HEK293 (cell line): ENCODE data around the gene SPEF1.

Source experiments
- CTCF ChIA-PET: fragments of 350-600 bp; formaldehyde crosslinking; extraction: SDS; loops from one replicate; lab custom pipeline; 2021; ENCODE audit warnings: antibody characterized with exemption; lab: Yijun Ruan, JAX
- POLR2A ChIA-PET: fragments of 300-600 bp; formaldehyde crosslinking; extraction: SDS; loops from one replicate; lab custom pipeline; 2020; ENCODE audit warnings: antibody characterized with exemption, inconsistent platforms; lab: Yijun Ruan, JAX
- H3K27ac ChIP-seq: fragments of 200-500 bp; sonication (Bioruptor generic); 2 replicates; pipeline ENCODE4 v1.5.1; 2014; ENCODE audit warnings: low read depth, low read length, control low read depth, inconsistent platforms; ENCODE audit errors: extremely low read depth
- H3K36me3 ChIP-seq, 2 experiments: fragments of 200-500 bp in 1 of 2; sonication (Bioruptor generic) in 1 of 2; 1 replicate in 1 of 2; 2 replicates in 1 of 2; pipeline ENCODE4 v1.5.1; 2014 to 2017; ENCODE audit warnings: inconsistent platforms in 2 of 2, low read length in 2 of 2; ENCODE audit not compliant: control insufficient read depth in 2 of 2, insufficient read depth in 1 of 2
- H3K4me1 ChIP-seq: fragments of 200-500 bp; sonication (Bioruptor generic); 2 replicates; pipeline ENCODE4 v1.5.1; 2014; ENCODE audit warnings: mild to moderate bottlenecking, low read length, inconsistent platforms; ENCODE audit not compliant: control insufficient read depth, insufficient read depth
- H3K4me3 ChIP-seq: 2 replicates; pipeline ENCODE4 v1.5.1; 2011; ENCODE audit warnings: low read depth, mild to moderate bottlenecking, control low read depth, low read length, moderate library complexity
- H3K9me3 ChIP-seq: fragments of 200-500 bp; sonication (Bioruptor generic); 2 replicates; pipeline ENCODE4 v1.5.1; 2014; ENCODE audit warnings: low read depth, low read length, inconsistent platforms; ENCODE audit not compliant: control insufficient read depth, insufficient read depth
- KLF7 ChIP-seq: fragments of 450-650 bp; formaldehyde crosslinking; IDR thresholded peaks from 2 replicates; pipeline ENCODE4 v1.5.1; 2016; ENCODE audit warnings: missing biosample characterization, missing genetic modification characterization, borderline replicate concordance
- MYNN ChIP-seq: fragments of 450-650 bp; formaldehyde crosslinking; IDR thresholded peaks from 2 replicates; pipeline ENCODE4 v1.5.1; 2016; ENCODE audit warnings: missing biosample characterization, missing genetic modification characterization, borderline replicate concordance
- OVOL3 ChIP-seq: fragments of 450-650 bp; formaldehyde crosslinking; IDR thresholded peaks from 2 replicates; pipeline ENCODE4 v1.5.1; 2016; ENCODE audit warnings: missing biosample characterization, missing genetic modification characterization
- SCRT2 ChIP-seq: fragments of 450-650 bp; formaldehyde crosslinking; IDR thresholded peaks from 2 replicates; pipeline ENCODE4 v1.5.1; 2016; ENCODE audit warnings: missing biosample characterization, missing genetic modification characterization
- ZFP41 ChIP-seq: fragments of 450-650 bp; formaldehyde crosslinking; IDR thresholded peaks from 2 replicates; pipeline ENCODE4 v1.5.1; 2016; ENCODE audit warnings: missing biosample characterization, missing genetic modification characterization, borderline replicate concordance
- ZIC2 ChIP-seq: fragments of 450-650 bp; formaldehyde crosslinking; IDR thresholded peaks from 2 replicates; pipeline ENCODE4 v1.5.1; 2016; ENCODE audit warnings: missing biosample characterization, missing genetic modification characterization
- ZNF132 ChIP-seq: fragments of 450-650 bp; formaldehyde crosslinking; IDR thresholded peaks from 2 replicates; pipeline ENCODE4 v1.5.1; 2017; ENCODE audit warnings: missing biosample characterization, missing genetic modification characterization, borderline replicate concordance
- ZNF560 ChIP-seq: fragments of 450-650 bp; formaldehyde crosslinking; IDR thresholded peaks from 2 replicates; pipeline ENCODE4 v1.5.1; 2017; ENCODE audit warnings: missing biosample characterization, missing genetic modification characterization, borderline replicate concordance
- ZNF621 ChIP-seq: fragments of 450-650 bp; formaldehyde crosslinking; IDR thresholded peaks from 2 replicates; pipeline ENCODE4 v1.5.1; 2017; ENCODE audit warnings: missing biosample characterization, missing genetic modification characterization
- ZNF629 ChIP-seq: fragments of 450-650 bp; formaldehyde crosslinking; IDR thresholded peaks from 2 replicates; pipeline ENCODE4 v1.5.1; 2017; ENCODE audit warnings: missing biosample characterization, missing genetic modification characterization
- ZNF768 ChIP-seq: fragments of 450-650 bp; formaldehyde crosslinking; IDR thresholded peaks from 2 replicates; pipeline ENCODE4 v1.5.1; 2018; ENCODE audit warnings: missing biosample characterization, mild to moderate bottlenecking, missing genetic modification characterization
- TF ChIP-seq, protein P1 (sequence below): fragments of 450-650 bp; formaldehyde crosslinking; IDR thresholded peaks from 2 replicates; pipeline ENCODE4 v1.5.1; 2016; ENCODE audit warnings: missing biosample characterization, missing genetic modification characterization
- TF ChIP-seq, protein P2 (sequence below): fragments of 450-650 bp; formaldehyde crosslinking; IDR thresholded peaks from 2 replicates; pipeline ENCODE4 v1.5.1; 2016; ENCODE audit warnings: missing biosample characterization, missing genetic modification characterization, borderline replicate concordance
- TF ChIP-seq, protein P3 (sequence below): fragments of 450-650 bp; formaldehyde crosslinking; conservative IDR thresholded peaks from 2 replicates; pipeline ENCODE4 v1.5.1; 2016; ENCODE audit warnings: low read depth, missing biosample characterization, missing genetic modification characterization

Gene SPEF1

DNA sequence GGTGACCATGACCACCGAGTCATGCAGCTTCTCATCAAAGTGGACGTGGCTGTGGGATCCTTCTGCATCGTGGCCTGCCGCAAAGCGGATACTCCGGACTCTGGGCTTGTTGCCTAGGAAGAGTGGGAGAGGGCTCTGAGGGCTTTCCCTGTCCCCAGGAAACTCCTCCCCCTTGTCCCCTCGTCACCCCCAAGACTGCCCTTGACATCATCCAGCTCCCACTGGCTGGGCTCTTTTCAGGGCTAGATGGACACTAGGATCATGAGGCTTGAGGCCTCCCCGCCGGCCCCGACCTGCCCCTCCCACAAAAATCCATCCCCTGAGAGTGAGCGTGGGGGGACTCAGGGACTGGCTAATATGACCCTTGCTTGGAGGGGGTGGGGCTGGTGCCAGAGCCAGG is 22.7 kb downstream of the SPEF1 start (continued):
- TF ChIP-seq, protein P1, sequence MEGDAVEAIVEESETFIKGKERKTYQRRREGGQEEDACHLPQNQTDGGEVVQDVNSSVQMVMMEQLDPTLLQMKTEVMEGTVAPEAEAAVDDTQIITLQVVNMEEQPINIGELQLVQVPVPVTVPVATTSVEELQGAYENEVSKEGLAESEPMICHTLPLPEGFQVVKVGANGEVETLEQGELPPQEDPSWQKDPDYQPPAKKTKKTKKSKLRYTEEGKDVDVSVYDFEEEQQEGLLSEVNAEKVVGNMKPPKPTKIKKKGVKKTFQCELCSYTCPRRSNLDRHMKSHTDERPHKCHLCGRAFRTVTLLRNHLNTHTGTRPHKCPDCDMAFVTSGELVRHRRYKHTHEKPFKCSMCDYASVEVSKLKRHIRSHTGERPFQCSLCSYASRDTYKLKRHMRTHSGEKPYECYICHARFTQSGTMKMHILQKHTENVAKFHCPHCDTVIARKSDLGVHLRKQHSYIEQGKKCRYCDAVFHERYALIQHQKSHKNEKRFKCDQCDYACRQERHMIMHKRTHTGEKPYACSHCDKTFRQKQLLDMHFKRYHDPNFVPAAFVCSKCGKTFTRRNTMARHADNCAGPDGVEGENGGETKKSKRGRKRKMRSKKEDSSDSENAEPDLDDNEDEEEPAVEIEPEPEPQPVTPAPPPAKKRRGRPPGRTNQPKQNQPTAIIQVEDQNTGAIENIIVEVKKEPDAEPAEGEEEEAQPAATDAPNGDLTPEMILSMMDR (tag by site-specific recombination): no peak

DNA sequence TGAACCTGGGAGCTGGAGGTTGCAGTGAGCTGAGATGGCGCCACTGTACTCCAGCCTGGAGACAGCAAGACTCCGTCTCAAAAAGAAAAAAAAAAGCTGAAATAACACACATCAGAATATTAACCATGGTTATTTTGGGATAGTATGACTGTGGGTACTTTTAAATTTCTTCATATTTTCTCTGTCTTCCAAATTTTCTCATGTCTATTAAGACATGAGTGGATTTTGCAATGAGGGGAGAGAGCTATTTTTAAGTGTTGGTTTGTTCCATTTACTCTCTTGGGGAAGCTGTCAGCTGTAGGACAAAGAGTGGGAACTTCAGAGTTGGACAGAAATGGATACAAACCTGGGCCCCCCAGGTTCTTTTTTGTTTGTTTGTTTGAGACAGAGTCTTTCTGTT is 24.0 kb downstream of the SPEF1 start:
- ChIA-PET CTCF (interaction anchor here (0.6 to 2.9 kb wide), 9 partner anchors 9 to 315 kb away, joined by 3 to 12 read pairs (median 4); partner anchors contain the start of genes ADISSP and SPEF1), POLR2A (interaction anchor here (0.6 to 1.7 kb wide), 3 partner anchors 10 to 84 kb away, joined by 3 to 9 read pairs (median 4); partner anchors contain the start of genes ADISSP and CDC25B)
- H3K4me1 ChIP-seq: 0 out of 2 replicates have a peak, but pooled peaks cover 2% of the 10 kb centered on the region
- TF ChIP-seq, protein P2, sequence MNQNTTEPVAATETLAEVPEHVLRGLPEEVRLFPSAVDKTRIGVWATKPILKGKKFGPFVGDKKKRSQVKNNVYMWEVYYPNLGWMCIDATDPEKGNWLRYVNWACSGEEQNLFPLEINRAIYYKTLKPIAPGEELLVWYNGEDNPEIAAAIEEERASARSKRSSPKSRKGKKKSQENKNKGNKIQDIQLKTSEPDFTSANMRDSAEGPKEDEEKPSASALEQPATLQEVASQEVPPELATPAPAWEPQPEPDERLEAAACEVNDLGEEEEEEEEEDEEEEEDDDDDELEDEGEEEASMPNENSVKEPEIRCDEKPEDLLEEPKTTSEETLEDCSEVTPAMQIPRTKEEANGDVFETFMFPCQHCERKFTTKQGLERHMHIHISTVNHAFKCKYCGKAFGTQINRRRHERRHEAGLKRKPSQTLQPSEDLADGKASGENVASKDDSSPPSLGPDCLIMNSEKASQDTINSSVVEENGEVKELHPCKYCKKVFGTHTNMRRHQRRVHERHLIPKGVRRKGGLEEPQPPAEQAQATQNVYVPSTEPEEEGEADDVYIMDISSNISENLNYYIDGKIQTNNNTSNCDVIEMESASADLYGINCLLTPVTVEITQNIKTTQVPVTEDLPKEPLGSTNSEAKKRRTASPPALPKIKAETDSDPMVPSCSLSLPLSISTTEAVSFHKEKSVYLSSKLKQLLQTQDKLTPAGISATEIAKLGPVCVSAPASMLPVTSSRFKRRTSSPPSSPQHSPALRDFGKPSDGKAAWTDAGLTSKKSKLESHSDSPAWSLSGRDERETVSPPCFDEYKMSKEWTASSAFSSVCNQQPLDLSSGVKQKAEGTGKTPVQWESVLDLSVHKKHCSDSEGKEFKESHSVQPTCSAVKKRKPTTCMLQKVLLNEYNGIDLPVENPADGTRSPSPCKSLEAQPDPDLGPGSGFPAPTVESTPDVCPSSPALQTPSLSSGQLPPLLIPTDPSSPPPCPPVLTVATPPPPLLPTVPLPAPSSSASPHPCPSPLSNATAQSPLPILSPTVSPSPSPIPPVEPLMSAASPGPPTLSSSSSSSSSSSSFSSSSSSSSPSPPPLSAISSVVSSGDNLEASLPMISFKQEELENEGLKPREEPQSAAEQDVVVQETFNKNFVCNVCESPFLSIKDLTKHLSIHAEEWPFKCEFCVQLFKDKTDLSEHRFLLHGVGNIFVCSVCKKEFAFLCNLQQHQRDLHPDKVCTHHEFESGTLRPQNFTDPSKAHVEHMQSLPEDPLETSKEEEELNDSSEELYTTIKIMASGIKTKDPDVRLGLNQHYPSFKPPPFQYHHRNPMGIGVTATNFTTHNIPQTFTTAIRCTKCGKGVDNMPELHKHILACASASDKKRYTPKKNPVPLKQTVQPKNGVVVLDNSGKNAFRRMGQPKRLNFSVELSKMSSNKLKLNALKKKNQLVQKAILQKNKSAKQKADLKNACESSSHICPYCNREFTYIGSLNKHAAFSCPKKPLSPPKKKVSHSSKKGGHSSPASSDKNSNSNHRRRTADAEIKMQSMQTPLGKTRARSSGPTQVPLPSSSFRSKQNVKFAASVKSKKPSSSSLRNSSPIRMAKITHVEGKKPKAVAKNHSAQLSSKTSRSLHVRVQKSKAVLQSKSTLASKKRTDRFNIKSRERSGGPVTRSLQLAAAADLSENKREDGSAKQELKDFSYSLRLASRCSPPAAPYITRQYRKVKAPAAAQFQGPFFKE (tag by site-specific recombination): no peak
- TF ChIP-seq ZNF560 (no peak), KLF7 (tag by site-specific recombination) (no peak), ZIC2 (tag by site-specific recombination) (no peak), ZFP41 (tag by site-specific recombination) (no peak), ZNF768 (tag by site-specific recombination) (no peak), ZNF629 (tag by site-specific recombination) (no peak), OVOL3 (no peak), ZNF621 (no peak), SCRT2 (no peak), MYNN (tag by site-specific recombination) (no peak), ZNF132 (tag by site-specific recombination) (no peak)
- TF ChIP-seq, protein P3, sequence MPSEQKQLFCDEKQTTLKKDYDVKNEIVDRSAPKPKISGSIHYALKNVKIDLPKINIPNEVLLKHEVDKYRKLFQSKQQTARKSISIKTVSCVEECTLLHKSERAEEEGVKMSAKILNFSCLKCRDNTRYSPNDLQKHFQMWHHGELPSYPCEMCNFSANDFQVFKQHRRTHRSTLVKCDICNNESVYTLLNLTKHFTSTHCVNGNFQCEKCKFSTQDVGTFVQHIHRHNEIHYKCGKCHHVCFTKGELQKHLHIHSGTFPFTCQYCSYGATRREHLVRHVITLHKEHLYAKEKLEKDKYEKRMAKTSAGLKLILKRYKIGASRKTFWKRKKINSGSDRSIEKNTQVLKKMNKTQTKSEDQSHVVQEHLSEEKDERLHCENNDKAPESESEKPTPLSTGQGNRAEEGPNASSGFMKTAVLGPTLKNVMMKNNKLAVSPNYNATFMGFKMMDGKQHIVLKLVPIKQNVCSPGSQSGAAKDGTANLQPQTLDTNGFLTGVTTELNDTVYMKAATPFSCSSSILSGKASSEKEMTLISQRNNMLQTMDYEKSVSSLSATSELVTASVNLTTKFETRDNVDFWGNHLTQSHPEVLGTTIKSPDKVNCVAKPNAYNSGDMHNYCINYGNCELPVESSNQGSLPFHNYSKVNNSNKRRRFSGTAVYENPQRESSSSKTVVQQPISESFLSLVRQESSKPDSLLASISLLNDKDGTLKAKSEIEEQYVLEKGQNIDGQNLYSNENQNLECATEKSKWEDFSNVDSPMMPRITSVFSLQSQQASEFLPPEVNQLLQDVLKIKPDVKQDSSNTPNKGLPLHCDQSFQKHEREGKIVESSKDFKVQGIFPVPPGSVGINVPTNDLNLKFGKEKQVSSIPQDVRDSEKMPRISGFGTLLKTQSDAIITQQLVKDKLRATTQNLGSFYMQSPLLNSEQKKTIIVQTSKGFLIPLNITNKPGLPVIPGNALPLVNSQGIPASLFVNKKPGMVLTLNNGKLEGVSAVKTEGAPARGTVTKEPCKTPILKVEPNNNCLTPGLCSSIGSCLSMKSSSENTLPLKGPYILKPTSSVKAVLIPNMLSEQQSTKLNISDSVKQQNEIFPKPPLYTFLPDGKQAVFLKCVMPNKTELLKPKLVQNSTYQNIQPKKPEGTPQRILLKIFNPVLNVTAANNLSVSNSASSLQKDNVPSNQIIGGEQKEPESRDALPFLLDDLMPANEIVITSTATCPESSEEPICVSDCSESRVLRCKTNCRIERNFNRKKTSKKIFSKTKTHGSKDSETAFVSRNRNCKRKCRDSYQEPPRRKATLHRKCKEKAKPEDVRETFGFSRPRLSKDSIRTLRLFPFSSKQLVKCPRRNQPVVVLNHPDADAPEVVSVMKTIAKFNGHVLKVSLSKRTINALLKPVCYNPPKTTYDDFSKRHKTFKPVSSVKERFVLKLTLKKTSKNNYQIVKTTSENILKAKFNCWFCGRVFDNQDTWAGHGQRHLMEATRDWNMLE (tag by site-specific recombination): no peak
- H3K9me3 ChIP-seq: no peaks in the 10 kb centered on the region
- no peak overlapping the region for H3K27ac ChIP-seq
- peaks cover 0 to 65% of the 10 kb centered on the region in 2 experiments; a peak in 2 of 3 replicates for H3K36me3 ChIP-seq
- no peak overlapping the region for H3K4me3 ChIP-seq
